NT2/D1 (cell line): ENCODE measurements around the gene SUV39H2.

Experiments
- DNase-seq: peaks from one replicate; pipeline ENCODE4 v3.0.0-alpha.2; 2011; ENCODE audit warnings: low read depth, low spot score
- H3K27me3 ChIP-seq: 2 replicates; pipeline ENCODE4 v1.6.0; 2011; ENCODE audit warnings: mild to moderate bottlenecking; ENCODE audit not compliant: insufficient read length, insufficient read depth
- H3K36me3 ChIP-seq: 2 replicates; pipeline ENCODE4 v1.6.1; 2011; ENCODE audit warnings: mild to moderate bottlenecking, low read length, mixed read lengths; ENCODE audit not compliant: insufficient read depth, insufficient read length
- H3K4me1 ChIP-seq: 2 replicates; pipeline ENCODE4 v1.5.1; 2011; ENCODE audit not compliant: insufficient read depth, insufficient read length
- H3K4me3 ChIP-seq: 2 replicates; pipeline ENCODE4 v1.5.1; 2011; ENCODE audit warnings: low read depth; ENCODE audit not compliant: insufficient read length
- H3K9ac ChIP-seq: 2 replicates; pipeline ENCODE4 v1.6.0; 2011; ENCODE audit warnings: low read depth; ENCODE audit not compliant: insufficient read length
- H3K9me3 ChIP-seq: 2 replicates; pipeline ENCODE4 v1.5.1; 2011; ENCODE audit warnings: mild to moderate bottlenecking, low read length; ENCODE audit not compliant: insufficient read depth
- SUZ12 ChIP-seq: IDR thresholded peaks from 2 replicates; pipeline ENCODE4 v1.6.1; 2011; ENCODE audit not compliant: insufficient read length, insufficient read depth; ENCODE audit errors: extremely low read depth
- YY1 ChIP-seq: IDR thresholded peaks from 2 replicates; pipeline ENCODE4 v1.6.1; 2011; ENCODE audit not compliant: insufficient read length, insufficient read depth
- ZNF274 ChIP-seq: IDR thresholded peaks from 2 replicates; pipeline ENCODE4 v1.6.1; 2011; ENCODE audit warnings: mild to moderate bottlenecking, low read depth, low read length

Gene SUV39H2, protein sequence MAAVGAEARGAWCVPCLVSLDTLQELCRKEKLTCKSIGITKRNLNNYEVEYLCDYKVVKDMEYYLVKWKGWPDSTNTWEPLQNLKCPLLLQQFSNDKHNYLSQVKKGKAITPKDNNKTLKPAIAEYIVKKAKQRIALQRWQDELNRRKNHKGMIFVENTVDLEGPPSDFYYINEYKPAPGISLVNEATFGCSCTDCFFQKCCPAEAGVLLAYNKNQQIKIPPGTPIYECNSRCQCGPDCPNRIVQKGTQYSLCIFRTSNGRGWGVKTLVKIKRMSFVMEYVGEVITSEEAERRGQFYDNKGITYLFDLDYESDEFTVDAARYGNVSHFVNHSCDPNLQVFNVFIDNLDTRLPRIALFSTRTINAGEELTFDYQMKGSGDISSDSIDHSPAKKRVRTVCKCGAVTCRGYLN

DNA sequence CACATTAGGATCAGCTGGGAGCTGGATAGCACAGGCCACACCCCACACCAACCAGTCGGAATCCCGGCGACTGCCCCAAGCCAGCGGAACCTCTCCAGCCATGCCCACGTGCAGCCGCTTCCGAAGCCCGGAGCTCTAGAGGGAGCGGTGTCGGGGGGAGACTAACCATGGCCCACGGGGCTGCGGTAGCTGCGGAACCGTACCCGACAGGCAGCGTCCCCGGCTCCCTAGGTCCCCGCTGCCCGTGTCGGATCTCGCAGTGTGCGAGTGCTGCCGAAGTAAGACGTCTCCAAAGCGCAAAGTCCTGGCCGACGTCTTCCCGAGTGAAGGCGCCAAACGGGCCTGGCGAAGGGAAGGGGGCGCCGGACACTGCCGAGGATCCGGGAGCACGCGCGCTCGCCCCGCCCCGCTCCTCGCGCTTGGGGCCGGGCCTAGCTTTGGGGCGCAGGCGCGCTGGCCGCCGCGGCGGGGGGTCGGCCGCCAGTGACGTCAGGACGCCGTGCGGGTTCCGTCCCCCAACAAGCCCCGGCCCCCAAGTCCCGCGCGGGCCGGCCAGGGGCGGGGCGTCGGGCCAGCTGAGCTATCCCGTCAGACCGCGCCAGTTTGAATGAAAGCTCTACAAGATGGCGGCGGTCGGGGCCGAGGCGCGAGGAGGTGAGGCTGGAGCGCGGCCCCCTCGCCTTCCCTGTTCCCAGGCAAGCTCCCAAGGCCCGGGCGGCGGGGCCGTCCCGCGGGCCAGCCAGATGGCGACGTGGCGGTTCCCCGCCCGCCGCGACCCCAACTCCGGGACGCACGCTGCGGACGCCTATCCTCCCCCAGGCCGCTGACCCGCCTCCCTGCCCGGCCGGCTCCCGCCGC is at the start of gene SUV39H2:
SUV39H2 (plus strand) TSS at position 601 of the 858 bp plus-strand sequence; CDS start at position 624, 23 bp downstream.
- Histone ChIP-seq H3K9ac (peak within 1 kb of the TSS; percentile 98), H3K4me3 (peak within 1 kb of the TSS; percentile 99), H3K27me3 (no peaks in the 10 kb centered on the region), H3K4me1 (peaks cover 2% of the 10 kb centered on the region), H3K9me3 (no peaks in the 10 kb centered on the region), H3K36me3 (peaks cover 18% of the 10 kb centered on the region)
- TF ChIP-seq ZNF274 = no peak
- TF ChIP-seq YY1 = peak; percentile 49
- no peak for TF ChIP-seq SUZ12
- DNase-seq = peak; percentile 81

DNA sequence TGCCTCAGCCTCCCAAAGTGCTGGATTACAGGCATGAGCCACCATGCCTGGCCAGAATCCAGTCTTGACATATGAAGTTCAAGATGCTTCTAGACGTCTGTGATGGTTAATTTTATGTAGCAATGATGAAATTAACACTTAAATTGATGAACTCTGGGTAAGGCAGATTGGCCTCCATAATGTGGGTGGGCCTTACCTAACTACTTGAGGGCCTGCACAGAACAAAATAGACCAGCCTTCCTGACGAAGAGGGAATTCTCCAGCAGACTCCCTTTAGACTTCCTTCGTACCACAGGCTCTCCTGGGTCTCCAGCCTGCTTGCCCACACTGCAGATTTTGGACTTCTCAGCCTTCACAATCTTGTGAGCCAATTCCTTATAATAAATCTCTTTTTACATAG is 45.6 kb upstream of the SUV39H2 start:
- H3K9me3 ChIP-seq = no peaks in the 10 kb centered on the region
- no peak overlapping the region for H3K4me3 ChIP-seq

DNA sequence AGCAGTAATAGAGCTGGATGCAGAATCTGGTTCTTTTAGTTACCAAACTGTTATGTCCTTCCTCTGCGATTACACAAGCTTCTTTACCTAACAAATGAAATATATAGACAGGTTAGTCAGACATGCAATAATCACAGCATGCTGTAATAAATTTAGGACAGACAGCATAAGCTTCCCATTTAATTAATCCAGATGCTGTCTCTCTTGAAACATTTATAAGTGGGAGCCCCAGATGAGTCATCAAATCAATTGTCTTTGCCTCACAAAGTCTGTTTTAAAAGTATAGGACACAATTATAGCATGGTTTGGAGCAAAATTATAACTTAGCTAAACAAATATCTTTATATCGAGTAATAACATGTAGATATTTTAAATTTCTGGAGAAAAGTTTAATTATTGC is 42.5 kb upstream of the SUV39H2 start:
- no peaks in the 10 kb centered on the region for H3K4me1 ChIP-seq
- H3K36me3 ChIP-seq = peaks cover 17% of the 10 kb centered on the region
- no peak overlapping the region for H3K9ac ChIP-seq
- no peaks in the 10 kb centered on the region for H3K27me3 ChIP-seq
- DNase-seq = no peak
- H3K4me3 ChIP-seq = no peak overlapping the region
- TF ChIP-seq YY1 (no peak), SUZ12 (no peak), ZNF274 (no peak)
- H3K9me3 ChIP-seq = no peaks in the 10 kb centered on the region

More for the DNA sequence above, 45.6 kb upstream of the SUV39H2 start:
- DNase-seq = no peak
- H3K9ac ChIP-seq = no peak overlapping the region
- TF ChIP-seq ZNF274 = no peak
- TF ChIP-seq YY1 = no peak
- no peak for TF ChIP-seq SUZ12
- H3K4me1 ChIP-seq = no peaks in the 10 kb centered on the region
- H3K36me3 ChIP-seq = no peaks in the 10 kb centered on the region
- H3K27me3 ChIP-seq = no peaks in the 10 kb centered on the region

DNA sequence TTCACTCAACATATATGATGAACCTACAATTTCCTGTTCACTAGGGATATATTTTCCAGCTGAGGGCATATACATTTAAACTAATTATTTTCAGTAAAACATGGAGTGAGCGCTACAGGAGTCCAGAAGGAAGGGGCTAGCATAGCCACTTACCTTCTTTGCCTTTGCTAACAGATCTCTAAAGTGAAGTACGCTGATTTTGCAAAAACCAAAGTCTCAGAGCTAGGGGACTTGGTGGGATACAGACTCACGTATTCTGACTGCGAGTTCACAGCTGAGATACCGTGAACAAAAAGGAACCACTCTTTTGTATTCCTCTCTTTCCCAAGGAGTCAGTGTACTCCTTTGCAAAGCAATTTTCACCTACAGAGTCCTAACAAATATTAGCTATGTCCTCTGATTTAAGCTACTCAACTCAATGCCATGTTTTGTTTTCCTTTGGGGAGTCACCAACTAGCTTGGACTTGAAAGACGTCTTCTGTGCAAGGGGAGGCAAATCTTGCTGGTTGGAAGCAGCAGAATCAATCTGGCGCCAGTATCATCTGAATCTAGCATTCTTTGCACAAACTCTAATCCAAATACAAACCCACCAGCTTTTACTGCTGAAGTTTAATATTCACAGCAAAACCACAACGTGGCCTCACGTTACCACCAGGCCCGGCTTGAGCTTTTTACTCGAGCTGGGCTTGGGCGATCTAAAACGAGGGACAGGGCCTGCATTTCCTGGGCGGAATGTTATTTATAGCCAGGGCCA is 41.5 kb upstream of the SUV39H2 start:
- Histone ChIP-seq H3K9me3 (no peaks in the 10 kb centered on the region), H3K4me1 (no peaks in the 10 kb centered on the region), H3K9ac (peak overlapping the region; percentile 77), H3K4me3 (peak overlapping the region; percentile 98), H3K36me3 (peaks cover 26% of the 10 kb centered on the region), H3K27me3 (no peaks in the 10 kb centered on the region)
- no peak for DNase-seq
- TF ChIP-seq YY1 (no peak), SUZ12 (no peak), ZNF274 (no peak)

DNA sequence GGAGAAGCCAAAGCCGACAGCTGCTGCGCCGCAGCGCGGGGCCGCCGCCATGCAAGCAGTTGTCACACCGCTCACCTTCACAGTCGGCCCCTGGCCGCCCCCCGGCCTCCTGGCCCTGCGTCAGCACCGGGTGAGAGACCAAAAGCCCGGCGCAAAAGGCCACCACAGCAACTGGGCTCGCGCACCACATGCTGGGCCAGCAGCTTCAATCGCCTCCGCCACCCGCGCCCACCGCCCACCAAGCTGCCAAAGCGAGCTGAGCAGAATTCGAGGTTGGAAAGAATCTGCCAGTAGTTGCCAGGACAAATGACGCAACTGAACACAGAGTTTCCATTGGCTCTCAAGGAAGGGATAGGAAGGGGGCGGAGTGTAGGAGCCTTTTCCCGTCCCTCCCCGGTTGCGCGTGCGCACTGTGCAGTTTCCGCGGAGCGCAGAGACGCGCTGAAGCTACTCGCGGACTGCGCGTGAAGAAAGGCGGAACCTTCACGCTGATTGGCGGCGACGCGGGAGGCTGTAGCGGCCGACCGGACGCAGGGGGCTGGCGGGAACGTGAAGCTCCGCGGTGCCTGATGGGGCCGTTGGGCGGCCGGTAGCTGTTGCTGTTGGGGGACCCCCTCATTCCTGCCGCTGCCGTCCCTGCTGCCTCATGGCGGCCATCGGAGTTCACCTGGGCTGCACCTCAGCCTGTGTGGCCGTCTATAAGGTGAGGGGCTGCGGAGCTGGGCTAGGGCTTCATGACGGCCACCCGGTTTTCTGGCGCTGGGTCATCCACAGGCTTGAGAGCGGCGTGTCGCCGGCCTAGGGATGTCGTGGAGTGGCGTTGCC is 40.7 kb upstream of the SUV39H2 start, which contains the start of the genes CDNF, HSPA14 and MSANTD7:
CDNF (minus strand) TSS at position 281 of the 825 bp plus-strand sequence; CDS start at position 190, 91 bp downstream.
HSPA14 (plus strand) TSS at position 550 of the 825 bp plus-strand sequence; CDS start at position 647, 97 bp downstream.
MSANTD7 (plus strand) TSS at position 550 of the 825 bp plus-strand sequence. CDS start 3,979 bp downstream, outside the sequence.
- DNase-seq = peak; percentile 96
- Histone ChIP-seq H3K4me3 (peak within 1 kb of the TSS; percentile 98), H3K9me3 (no peaks in the 10 kb centered on the region), H3K36me3 (peaks cover 34% of the 10 kb centered on the region), H3K4me1 (no peaks in the 10 kb centered on the region), H3K27me3 (no peaks in the 10 kb centered on the region), H3K9ac (peak within 1 kb of the TSS; percentile 98)
- TF ChIP-seq YY1 = peak; percentile 19
- TF ChIP-seq SUZ12 = no peak
- TF ChIP-seq ZNF274 = no peak
